Erythroblast (primary cell): ENCODE results near the gene SCFD2.

Experiments used
- GATA1 ChIP-seq: IDR thresholded peaks from 2 replicates; pipeline ENCODE4 v1.6.1; 2011; ENCODE audit warnings: low read depth, mild to moderate bottlenecking, control low read depth, low read length, moderate library complexity
- POLR2A ChIP-seq: IDR thresholded peaks from 2 replicates; pipeline ENCODE4 v1.6.1; 2011; ENCODE audit warnings: mild to moderate bottlenecking, low read length

GRCh38 chr4:53234111-53234510 lies 131.8 kb downstream of the SCFD2 start:
- TF ChIP-seq POLR2A, result no peak
- TF ChIP-seq GATA1, result no peak
